Measurements from ENCODE around the gene CDH16. TPM values are rescaled to one million over a fixed set of nuclear protein-coding genes. Genes with fewer than 3 reads are reported as not detected.

Gene CDH16
- total and polyA plus RNA-seq, 2 of the 13 experiments (the other 11 are each of a cell fraction or from before 2014, with no cell fraction given), result 2.7 to 3.9 TPM

- TF ChIP-seq CTCF (CRISPR knock-in tag; IDR thresholded peaks at IDR 0.05), result peak; percentile 96
- no peak for TF ChIP-seq ZNF768 (CRISPR knock-in tag; IDR thresholded peaks at IDR 0.05)
- TF ChIP-seq ATF1 (CRISPR knock-in tag; IDR thresholded peaks at IDR 0.05), result no peak
- peak; percentile 41; the same call in 1 of the 2 replicates for TF ChIP-seq AHDC1 (CRISPR knock-in tag; IDR thresholded peaks at IDR 0.05; ENCODE audit: borderline replicate concordance)
- no peak for TF ChIP-seq SATB2 (CRISPR knock-in tag; IDR thresholded peaks at IDR 0.05)
- TF ChIP-seq ZNF136 (CRISPR knock-in tag; IDR thresholded peaks at IDR 0.05; ENCODE audit: low read depth), result no peak
- TF ChIP-seq ADNP (CRISPR knock-in tag; IDR thresholded peaks at IDR 0.05), result no peak
- 0 out of 2 replicates have a peak, but pooled peaks have one; percentile 4 for TF ChIP-seq RARA (CRISPR knock-in tag; IDR thresholded peaks at IDR 0.05)
- no peak for TF ChIP-seq ZNF432 (CRISPR knock-in tag; IDR thresholded peaks at IDR 0.05; ENCODE audit: borderline replicate concordance)
- TF ChIP-seq ZNF234 (CRISPR knock-in tag; conservative IDR thresholded peaks at IDR 0.05), result 0 out of 2 replicates have a peak, but pooled peaks have one; percentile 17
- TF ChIP-seq ZNF331 (CRISPR knock-in tag; IDR thresholded peaks at IDR 0.05), result peak; percentile 78
- TF ChIP-seq ZNF615 (CRISPR knock-in tag; IDR thresholded peaks at IDR 0.05; ENCODE audit: borderline replicate concordance), result no peak
- no peak for TF ChIP-seq PTBP1 (IDR thresholded peaks at IDR 0.05; ENCODE audit: low read depth, low read length, poor library complexity, severe bottlenecking)
- TF ChIP-seq ZNF639 (CRISPR knock-in tag; conservative IDR thresholded peaks at IDR 0.05), result no peak
- 0 out of 2 replicates have a peak, but pooled peaks have one; percentile 27 for TF ChIP-seq HMG20B (CRISPR knock-in tag; conservative IDR thresholded peaks at IDR 0.05)
- TF ChIP-seq ZBTB21 (CRISPR knock-in tag; IDR thresholded peaks at IDR 0.05), result peak; percentile 32; the same call in 1 of the 2 replicates
- 0 out of 2 replicates have a peak, but pooled peaks have one; percentile 59 for TF ChIP-seq ZNF501 (CRISPR knock-in tag; IDR thresholded peaks at IDR 0.05)
- TF ChIP-seq PHF21A (CRISPR knock-in tag; IDR thresholded peaks at IDR 0.05), result peak; percentile 43; the same call in 1 of the 2 replicates
- TF ChIP-seq ZNF543 (CRISPR knock-in tag; IDR thresholded peaks at IDR 0.05), result no peak
- no peak for TF ChIP-seq NCOA1 (CRISPR knock-in tag; IDR thresholded peaks at IDR 0.05)
- TF ChIP-seq, protein P1, sequence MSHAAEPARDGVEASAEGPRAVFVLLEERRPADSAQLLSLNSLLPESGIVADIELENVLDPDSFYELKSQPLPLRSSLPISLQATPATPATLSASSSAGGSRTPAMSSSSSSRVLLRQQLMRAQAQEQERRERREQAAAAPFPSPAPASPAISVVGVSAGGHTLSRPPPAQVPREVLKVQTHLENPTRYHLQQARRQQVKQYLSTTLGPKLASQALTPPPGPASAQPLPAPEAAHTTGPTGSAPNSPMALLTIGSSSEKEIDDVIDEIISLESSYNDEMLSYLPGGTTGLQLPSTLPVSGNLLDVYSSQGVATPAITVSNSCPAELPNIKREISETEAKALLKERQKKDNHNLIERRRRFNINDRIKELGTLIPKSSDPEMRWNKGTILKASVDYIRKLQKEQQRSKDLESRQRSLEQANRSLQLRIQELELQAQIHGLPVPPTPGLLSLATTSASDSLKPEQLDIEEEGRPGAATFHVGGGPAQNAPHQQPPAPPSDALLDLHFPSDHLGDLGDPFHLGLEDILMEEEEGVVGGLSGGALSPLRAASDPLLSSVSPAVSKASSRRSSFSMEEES (CRISPR knock-in tag; IDR thresholded peaks at IDR 0.05), result 0 out of 2 replicates have a peak, but pooled peaks have one; percentile 28
These were observed 35.5 kb upstream of the CDH16 start (continued) for GRCh38 chr16:66954097-66954659.

All from HepG2 (cell line).